ENCODE results near the gene KLK12. TPM values are rescaled to one million over a fixed set of nuclear protein-coding genes. Genes with fewer than 3 reads are reported as not detected.

The KLK12 gene
- total RNA-seq, 4 donors from 2014 or later: 0.96 to 2.1 TPM; not detected in 2

DNA sequence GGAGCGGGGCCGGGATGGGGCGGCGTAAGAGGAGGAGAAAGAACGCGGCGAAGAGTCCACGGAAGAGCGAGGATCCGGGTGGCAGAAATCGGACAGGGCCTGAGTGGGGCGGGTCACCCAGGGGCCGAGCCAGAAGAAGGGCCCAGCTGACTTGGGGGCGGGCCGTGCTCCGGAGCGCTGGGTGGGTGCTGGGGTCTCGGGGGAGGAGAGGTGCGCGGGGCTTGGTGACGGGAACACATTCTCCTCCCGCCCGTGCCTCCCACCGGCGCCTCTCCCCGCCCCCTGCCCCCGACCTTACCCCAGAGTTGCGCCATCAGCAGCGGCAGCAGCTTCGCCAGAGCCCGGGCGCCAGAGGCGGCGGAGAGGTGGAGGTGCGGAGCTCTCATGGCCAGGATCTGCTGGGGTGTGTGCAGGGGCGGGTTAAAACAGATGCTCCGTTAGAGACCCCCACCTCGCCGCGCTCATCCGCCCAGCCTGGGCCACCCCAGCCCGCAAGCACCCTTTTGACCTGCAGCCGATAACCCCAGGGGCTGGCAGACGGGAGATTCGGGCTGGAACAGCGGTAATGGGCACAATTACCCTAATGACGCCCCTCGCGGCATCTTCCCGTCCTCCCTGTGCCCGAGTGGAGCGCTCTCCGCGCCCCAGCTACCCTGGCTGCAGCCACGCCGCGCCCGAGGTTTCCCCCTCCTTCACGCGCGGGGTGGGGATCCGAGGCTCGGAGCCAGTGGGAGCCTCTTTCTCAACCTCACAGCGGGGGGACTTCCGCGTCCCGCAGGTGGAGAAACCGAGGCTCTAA is 15.9 kb downstream of the KLK12 start:
- DNase-seq (ENCODE audit: low spot score in 2 of 2): no peak
- WGBS, 2 donors: 2% methylated on average over 54 to 61 of the region's 68 CpGs
- no peak overlapping the region for H3K4me3 ChIP-seq (ENCODE audit: low read depth, poor library complexity, severe bottlenecking)
- intact Hi-C loops (cut with DNase I; ENCODE audit: low total_unique reads): loop anchor here (5.0 kb wide), 1 partner anchor 78 kb away; no protein-coding TSS in a partner anchor
- TF ChIP-seq, protein P1, sequence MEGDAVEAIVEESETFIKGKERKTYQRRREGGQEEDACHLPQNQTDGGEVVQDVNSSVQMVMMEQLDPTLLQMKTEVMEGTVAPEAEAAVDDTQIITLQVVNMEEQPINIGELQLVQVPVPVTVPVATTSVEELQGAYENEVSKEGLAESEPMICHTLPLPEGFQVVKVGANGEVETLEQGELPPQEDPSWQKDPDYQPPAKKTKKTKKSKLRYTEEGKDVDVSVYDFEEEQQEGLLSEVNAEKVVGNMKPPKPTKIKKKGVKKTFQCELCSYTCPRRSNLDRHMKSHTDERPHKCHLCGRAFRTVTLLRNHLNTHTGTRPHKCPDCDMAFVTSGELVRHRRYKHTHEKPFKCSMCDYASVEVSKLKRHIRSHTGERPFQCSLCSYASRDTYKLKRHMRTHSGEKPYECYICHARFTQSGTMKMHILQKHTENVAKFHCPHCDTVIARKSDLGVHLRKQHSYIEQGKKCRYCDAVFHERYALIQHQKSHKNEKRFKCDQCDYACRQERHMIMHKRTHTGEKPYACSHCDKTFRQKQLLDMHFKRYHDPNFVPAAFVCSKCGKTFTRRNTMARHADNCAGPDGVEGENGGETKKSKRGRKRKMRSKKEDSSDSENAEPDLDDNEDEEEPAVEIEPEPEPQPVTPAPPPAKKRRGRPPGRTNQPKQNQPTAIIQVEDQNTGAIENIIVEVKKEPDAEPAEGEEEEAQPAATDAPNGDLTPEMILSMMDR (IDR thresholded peaks at IDR 0.05): no peak
- no peak for TF ChIP-seq POLR2A (IDR thresholded peaks at IDR 0.05)

DNA sequence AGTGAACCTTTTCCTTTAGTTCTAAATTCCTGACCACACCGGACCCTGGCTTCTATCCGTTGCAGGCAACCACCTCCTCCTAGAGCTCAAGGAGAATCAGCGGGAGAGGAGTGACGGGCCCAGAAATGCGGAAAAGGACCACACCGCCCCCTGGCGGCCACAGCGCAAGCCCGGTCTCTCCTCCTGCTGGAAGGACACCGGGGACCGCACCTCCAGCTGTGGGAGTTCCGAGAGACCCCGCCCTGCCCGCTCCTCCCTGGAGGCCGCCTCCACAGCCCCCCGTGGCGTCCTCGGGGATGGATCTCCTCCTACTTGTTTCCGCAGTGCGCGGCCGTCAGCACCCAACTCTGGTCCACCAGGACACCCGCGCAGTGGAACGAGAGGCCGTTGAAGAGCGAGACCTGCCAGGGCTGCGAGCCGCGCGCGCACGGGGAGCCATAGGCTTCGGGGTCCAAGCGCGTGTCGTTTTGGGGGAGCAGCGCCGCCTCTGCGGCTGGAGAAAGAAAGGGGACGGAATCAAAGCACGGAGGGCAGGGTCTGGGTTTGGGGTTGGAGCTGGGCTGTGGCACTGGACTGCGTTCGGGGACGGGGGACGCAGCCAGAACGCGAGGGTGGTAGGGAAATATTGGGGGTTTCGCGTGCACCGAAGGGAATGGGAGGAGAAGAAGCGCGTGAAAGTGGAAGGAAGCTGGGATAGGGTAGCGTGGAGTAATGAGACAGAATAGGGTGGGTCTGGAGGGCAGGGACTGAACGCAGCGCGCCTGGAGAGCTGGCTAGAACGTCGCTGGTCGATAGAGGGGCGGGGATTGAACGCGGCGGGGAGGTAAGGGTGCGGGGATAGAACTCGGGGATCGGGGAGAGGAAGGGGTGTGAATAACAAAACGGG is 17.8 kb downstream of the KLK12 start:
- WGBS, 2 donors: 1 to 2% methylated on average over 38 to 55 of the region's 68 CpGs
- intact Hi-C loops (cut with DNase I; ENCODE audit: low total_unique reads): loop anchor here (5.0 kb wide), 1 partner anchor 80 kb away; no protein-coding TSS in a partner anchor
- peak; percentile 52 to 93 for DNase-seq (ENCODE audit: low spot score in 2 of 2)
- H3K4me3 ChIP-seq (ENCODE audit: low read depth, poor library complexity, severe bottlenecking): peak overlapping the region; percentile 27
- TF ChIP-seq POLR2A (IDR thresholded peaks at IDR 0.05): no peak
- TF ChIP-seq, protein P1 (IDR thresholded peaks at IDR 0.05): no peak

DNA sequence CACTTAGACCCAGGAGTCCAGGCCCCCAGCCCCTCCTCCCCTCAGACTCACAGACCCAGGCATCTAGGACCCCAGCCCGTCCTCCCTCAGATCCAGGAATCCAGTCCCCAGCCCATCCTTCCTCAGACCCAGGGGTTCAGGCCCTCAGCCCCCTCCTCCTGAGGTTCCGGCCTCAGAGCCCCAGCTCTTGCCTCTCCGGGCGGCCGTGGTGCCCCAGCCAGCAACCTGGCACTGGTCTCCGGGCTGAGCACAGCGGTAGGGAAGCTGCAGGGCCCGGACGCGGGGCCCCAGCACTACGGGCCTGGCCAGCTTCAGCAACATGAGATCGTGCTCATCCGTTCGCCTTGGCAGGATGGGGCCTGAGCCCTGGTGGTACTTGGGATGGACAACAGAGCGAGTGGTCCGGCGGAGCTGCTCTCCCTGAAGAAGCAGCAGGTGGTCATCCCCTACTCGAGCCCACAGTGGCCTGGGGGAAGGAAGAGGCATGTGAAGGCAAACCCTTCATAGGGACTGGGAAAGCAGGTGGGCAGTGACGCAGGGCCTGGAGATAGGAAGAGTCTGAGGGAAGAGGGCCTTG is 19.0 kb downstream of the KLK12 start:
- WGBS, 2 donors: 77 to 80% methylated on average over 19 of the region's 19 CpGs
- intact Hi-C loops (cut with DNase I; ENCODE audit: low total_unique reads): loop anchor here (5.0 kb wide), 1 partner anchor 82 kb away; no protein-coding TSS in a partner anchor
- TF ChIP-seq POLR2A (IDR thresholded peaks at IDR 0.05): no peak
- TF ChIP-seq, protein P1 (IDR thresholded peaks at IDR 0.05): no peak

DNA sequence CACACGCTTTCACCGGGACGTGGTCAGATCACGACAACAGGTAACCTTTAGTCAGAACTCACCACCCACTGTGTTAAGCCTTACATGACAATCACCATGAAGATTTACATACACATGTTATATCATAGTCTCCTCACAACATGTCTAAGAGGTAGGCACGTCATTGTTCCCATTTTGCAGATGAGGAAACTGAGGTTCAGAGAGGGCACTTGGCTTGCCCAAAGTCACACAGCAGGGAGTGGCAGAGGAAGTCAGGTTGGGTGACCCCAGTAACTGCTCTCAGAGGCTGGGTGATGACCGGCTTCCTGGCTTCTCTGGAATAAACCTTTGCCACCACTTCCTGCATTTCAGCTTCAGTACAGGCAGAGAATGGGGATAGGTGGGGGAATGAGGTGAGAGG is 20.6 kb downstream of the KLK12 start:
- TF ChIP-seq, protein P1 (IDR thresholded peaks at IDR 0.05): no peak
- TF ChIP-seq POLR2A (IDR thresholded peaks at IDR 0.05): no peak
- H3K4me3 ChIP-seq (ENCODE audit: low read depth, poor library complexity, severe bottlenecking): no peak overlapping the region
- no peak for DNase-seq (ENCODE audit: low spot score in 2 of 2)
- WGBS, 2 donors: 90% methylated on average over 6 of the region's 6 CpGs
- intact Hi-C loops (cut with DNase I; ENCODE audit: low total_unique reads): loop anchor here (5.0 kb wide), 1 partner anchor 82 kb away; no protein-coding TSS in a partner anchor

More for the DNA sequence above, 19.0 kb downstream of the KLK12 start:
- DNase-seq (ENCODE audit: low spot score in 2 of 2): no peak
- no peak overlapping the region for H3K4me3 ChIP-seq (ENCODE audit: low read depth, poor library complexity, severe bottlenecking)

DNA sequence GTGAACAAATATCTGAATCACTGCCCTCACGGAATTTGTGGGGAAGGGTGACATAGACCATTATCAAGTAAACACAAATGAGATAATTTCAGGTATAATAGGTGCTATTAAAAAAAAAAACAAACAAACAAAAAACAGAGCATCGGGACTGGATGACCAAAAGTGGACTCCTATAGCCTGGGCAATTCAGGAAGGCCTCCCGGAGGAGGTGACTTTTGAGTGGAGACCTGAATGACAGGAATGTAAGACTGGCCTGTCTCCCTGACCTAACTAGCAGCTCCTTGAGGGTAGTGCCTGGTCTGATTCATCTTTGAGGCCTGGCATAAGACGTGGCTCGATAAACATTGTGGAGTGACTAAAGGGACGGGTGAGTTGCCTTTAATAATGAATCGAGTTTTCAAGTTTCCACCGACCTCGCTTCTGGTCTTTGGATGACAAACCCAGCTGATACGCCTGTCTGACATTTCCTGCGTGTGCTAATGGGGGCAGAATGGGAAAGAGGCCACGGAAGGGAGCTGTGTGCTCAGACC is 22.1 kb downstream of the KLK12 start:
- WGBS, 2 donors: 70 to 80% methylated on average over 12 of the region's 12 CpGs
- intact Hi-C loops (cut with DNase I; ENCODE audit: low total_unique reads): loop anchor here (5.0 kb wide), 1 partner anchor 80 kb away; no protein-coding TSS in a partner anchor
- TF ChIP-seq, protein P1 (IDR thresholded peaks at IDR 0.05): no peak
- TF ChIP-seq POLR2A (IDR thresholded peaks at IDR 0.05): no peak
- no peak overlapping the region for H3K4me3 ChIP-seq (ENCODE audit: low read depth, poor library complexity, severe bottlenecking)
- no peak for DNase-seq (ENCODE audit: low spot score in 2 of 2)
